Neutrophil (primary cell): ENCODE data around the gene ABLIM3.

Source experiments
- H3K27ac ChIP-seq: fragments of 200-600 bp; sonication (generic); 2 replicates; pipeline ENCODE4 v1.5.1; 2016; ENCODE audit warnings: mild to moderate bottlenecking, moderate library complexity
- H3K27me3 ChIP-seq: fragments of 200-600 bp; sonication (generic); 2 replicates; pipeline ENCODE4 v1.6.0; 2016; ENCODE audit warnings: mild to moderate bottlenecking
- H3K36me3 ChIP-seq: fragments of 200-600 bp; sonication (generic); 2 replicates; pipeline ENCODE4 v1.5.1; 2017
- H3K4me1 ChIP-seq, 2 experiments: fragments of 200-600 bp in 1 of 2; sonication (generic) in 1 of 2; 1 replicate in 1 of 2; 2 replicates in 1 of 2; pipeline versions ENCODE4 v1.5.1 to v1.6.1; 2013 to 2016; ENCODE audit warnings: low read depth in 1 of 2, low read length in 1 of 2, mild to moderate bottlenecking in 1 of 2, moderate library complexity in 1 of 2; ENCODE audit not compliant: control insufficient read depth in 1 of 2, insufficient read depth in 1 of 2
- H3K4me3 ChIP-seq, 2 experiments: fragments of 200-600 bp in 1 of 2; sonication (generic) in 1 of 2; 1 replicate in 1 of 2; 2 replicates in 1 of 2; pipeline ENCODE4 v1.5.1; 2013 to 2016; ENCODE audit warnings: low read depth in 1 of 2, low read length in 1 of 2, mild to moderate bottlenecking in 1 of 2, moderate library complexity in 1 of 2
- H3K9me3 ChIP-seq: fragments of 200-600 bp; sonication (generic); 2 replicates; pipeline ENCODE4 v1.5.1; 2016
- CTCF ChIP-seq: fragments of 200-600 bp; sonication (generic); IDR thresholded peaks from 2 replicates; pipeline ENCODE4 v1.5.1; 2016; ENCODE audit warnings: antibody characterized with exemption

The ABLIM3 gene

DNA sequence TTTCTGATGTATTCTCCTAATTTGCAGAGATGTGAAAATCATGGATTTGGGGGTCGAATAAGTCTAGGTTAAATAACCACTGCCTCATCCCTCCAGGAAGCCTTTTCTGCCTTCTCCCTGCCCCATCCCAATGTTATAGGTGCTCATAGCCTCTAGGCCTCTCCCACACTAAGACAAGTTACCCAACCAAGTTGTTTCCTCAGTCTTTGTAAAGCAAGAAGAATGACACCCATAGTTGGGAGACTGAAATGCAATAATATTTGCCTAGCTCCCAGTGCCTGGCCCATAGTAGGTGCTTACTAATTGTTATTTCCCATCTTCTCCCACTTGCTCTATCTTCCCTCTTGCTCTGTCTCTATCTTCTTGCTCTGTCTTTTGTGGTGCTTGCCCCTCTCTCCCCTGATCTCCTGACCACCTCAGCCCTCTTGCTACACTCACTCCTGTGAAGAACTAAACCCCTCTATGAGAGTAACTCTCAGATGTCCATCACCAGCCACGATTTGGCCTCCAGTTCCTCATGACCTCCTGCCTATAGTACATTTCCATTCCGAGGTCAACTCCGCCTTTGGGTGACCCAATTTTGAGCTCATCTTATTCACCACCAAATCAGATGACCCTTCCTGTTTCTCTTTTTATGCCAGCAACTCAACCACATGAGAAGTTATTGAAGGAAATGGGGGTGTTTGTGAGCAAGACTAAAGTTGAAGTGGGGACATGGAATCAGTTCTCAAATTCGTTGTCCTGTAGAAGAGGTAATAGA is 137.3 kb downstream of the ABLIM3 start:
- no peaks in the 10 kb centered on the region for H3K4me1 ChIP-seq
- no peak overlapping the region for H3K27ac ChIP-seq
- peaks cover 38% of the 10 kb centered on the region for H3K27me3 ChIP-seq
- no peaks in the 10 kb centered on the region for H3K36me3 ChIP-seq
- no peak for TF ChIP-seq CTCF
- no peaks in the 10 kb centered on the region for H3K9me3 ChIP-seq
- H3K4me3 ChIP-seq = no peak overlapping the region

GRCh38 chr5:149279661-149280060 is 138.4 kb downstream of the ABLIM3 start:
- Histone ChIP-seq H3K9me3 (no peaks in the 10 kb centered on the region), H3K4me3 (no peak overlapping the region), H3K27ac (no peak overlapping the region), H3K27me3 (peaks cover 28% of the 10 kb centered on the region), H3K4me1 (no peaks in the 10 kb centered on the region), H3K36me3 (no peaks in the 10 kb centered on the region)
- TF ChIP-seq CTCF = no peak

DNA sequence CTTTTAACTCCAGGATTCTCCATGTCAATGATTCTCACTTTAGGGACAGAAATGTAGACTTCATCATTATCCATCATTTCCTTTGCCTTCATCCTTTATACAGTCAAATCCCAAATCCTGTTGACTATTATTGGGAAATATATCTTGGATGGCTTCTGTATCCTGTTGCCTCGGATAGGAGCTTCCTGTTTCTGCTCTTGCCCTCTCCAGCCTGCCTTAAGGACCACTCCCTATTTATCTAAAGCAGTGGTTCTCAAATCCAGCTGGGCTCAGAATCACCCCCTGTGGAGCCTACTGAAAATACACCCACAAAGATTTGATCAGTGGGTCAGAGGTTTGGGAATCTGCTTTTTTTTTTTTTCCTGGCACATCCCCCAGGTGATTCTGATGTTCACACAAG is 138.8 kb downstream of the ABLIM3 start:
- H3K9me3 ChIP-seq = no peaks in the 10 kb centered on the region
- H3K27me3 ChIP-seq = peaks cover 28% of the 10 kb centered on the region
- H3K27ac ChIP-seq = no peak overlapping the region
- H3K36me3 ChIP-seq = no peaks in the 10 kb centered on the region
- no peak for TF ChIP-seq CTCF
- H3K4me1 ChIP-seq = no peaks in the 10 kb centered on the region
- no peak overlapping the region for H3K4me3 ChIP-seq

- Histone ChIP-seq H3K4me1 (no peaks in the 10 kb centered on the region), H3K27ac (no peak overlapping the region), H3K36me3 (no peaks in the 10 kb centered on the region), H3K4me3 (no peak overlapping the region), H3K27me3 (peaks cover 24% of the 10 kb centered on the region), H3K9me3 (no peaks in the 10 kb centered on the region)
- no peak for TF ChIP-seq CTCF
Measured at GRCh38 chr5:149280802-149281201, 139.5 kb downstream of the ABLIM3 start.

GRCh38 chr5:149282027-149282965 is 141.0 kb downstream of the ABLIM3 start:
- TF ChIP-seq CTCF = no peak
- Histone ChIP-seq H3K36me3 (no peaks in the 10 kb centered on the region), H3K27me3 (peaks cover 10% of the 10 kb centered on the region), H3K4me1 (no peaks in the 10 kb centered on the region), H3K9me3 (no peaks in the 10 kb centered on the region), H3K27ac (no peak overlapping the region), H3K4me3 (no peak overlapping the region)
